ENCODE data around the gene ZFYVE9.

DNA sequence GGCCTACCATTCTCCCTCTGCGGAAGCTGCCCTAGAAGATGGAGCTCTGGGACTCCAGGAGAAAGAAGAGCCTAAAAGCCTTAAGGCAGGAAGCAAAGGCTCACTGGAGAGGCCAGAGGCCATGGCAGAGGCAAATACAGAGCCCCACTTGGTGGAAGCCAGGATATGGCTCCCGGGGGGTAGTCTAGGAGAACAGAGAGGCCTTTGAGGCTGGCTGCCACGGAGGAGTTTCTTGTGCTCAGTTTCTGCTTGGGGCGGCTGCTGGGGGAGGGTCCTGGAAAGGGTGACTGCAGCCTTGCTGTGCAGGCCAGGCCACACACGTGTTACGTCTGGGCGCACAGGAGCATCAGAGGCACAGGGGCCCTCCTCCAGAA is 218.7 kb downstream of the ZFYVE9 start:
- TF ChIP-seq, protein P1, sequence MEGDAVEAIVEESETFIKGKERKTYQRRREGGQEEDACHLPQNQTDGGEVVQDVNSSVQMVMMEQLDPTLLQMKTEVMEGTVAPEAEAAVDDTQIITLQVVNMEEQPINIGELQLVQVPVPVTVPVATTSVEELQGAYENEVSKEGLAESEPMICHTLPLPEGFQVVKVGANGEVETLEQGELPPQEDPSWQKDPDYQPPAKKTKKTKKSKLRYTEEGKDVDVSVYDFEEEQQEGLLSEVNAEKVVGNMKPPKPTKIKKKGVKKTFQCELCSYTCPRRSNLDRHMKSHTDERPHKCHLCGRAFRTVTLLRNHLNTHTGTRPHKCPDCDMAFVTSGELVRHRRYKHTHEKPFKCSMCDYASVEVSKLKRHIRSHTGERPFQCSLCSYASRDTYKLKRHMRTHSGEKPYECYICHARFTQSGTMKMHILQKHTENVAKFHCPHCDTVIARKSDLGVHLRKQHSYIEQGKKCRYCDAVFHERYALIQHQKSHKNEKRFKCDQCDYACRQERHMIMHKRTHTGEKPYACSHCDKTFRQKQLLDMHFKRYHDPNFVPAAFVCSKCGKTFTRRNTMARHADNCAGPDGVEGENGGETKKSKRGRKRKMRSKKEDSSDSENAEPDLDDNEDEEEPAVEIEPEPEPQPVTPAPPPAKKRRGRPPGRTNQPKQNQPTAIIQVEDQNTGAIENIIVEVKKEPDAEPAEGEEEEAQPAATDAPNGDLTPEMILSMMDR (IDR thresholded peaks at IDR 0.05): no peak
- no peak for TF ChIP-seq POLR2A (IDR thresholded peaks at IDR 0.05)
